Thyroid gland (tissue), 4 donors: ENCODE results near the gene CST5.

Experiments used
- CTCF ChIP-seq, 6 experiments: fragments of 200-600 bp in 3 of 6; fragments of 450-650 bp in 3 of 6; sonication (generic) in 3 of 6; IDR thresholded peaks; one replicate each; pipeline ENCODE4 v1.5.1; 2016 to 2019; ENCODE audit warnings: antibody characterized with exemption in 6 of 6, mild to moderate bottlenecking in 2 of 6, inconsistent platforms in 1 of 6, moderate library complexity in 1 of 6
- POLR2A ChIP-seq, 2 donors: fragments of 450-650 bp; IDR thresholded peaks; one replicate each; pipeline ENCODE4 v1.6.1; 2017; ENCODE audit warnings: antibody characterized with exemption in 2 of 2, mild to moderate bottlenecking in 2 of 2, moderate library complexity in 1 of 2

GRCh38 chr20:23920408-23921325 lies 41.1 kb upstream of the CST5 start:
- no peak for TF ChIP-seq CTCF (IDR thresholded peaks at IDR 0.05)
- TF ChIP-seq POLR2A (IDR thresholded peaks at IDR 0.05) = no peak
